HepG2 (cell line): ENCODE measurements around the gene DNAJC15. TPM values are rescaled to one million over a fixed set of nuclear protein-coding genes. Genes with fewer than 3 reads are reported as not detected.
"Not testable (repeated sequence)": the region's sequence is repeated elsewhere in the genome, so short reads cannot be mapped to it uniquely, and the experiment has no call there.

ENCODE experiments used
- ATAC-seq: fragments of 200-7000 bp; cut with Tn5 transposase; 3 replicates; pipeline ENCODE4 v1.9.1; 2020; ENCODE audit warnings: mild to moderate bottlenecking, moderate library complexity
- BruUV-seq: library from RNA; stranded (reverse); fragments of 400-500 nt; replicated peaks from 2 replicates; lab custom pipeline; 2021; lab: Mats Ljungman, UMichigan
- CTCF ChIA-PET: fragments of 300-600 bp; formaldehyde crosslinking; extraction: SDS; loops from one replicate; lab custom pipeline; 2021; ENCODE audit warnings: low total read pairs, inconsistent platforms, low intra/inter-chr PET ratio; lab: Yijun Ruan, JAX
- POLR2A ChIA-PET: fragments of 350-600 bp; sonication (Branson Sonifier 250); formaldehyde crosslinking; loops from one replicate; lab custom pipeline; 2020; ENCODE audit warnings: antibody characterized with exemption, inconsistent platforms; lab: Yijun Ruan, JAX
- DNase-seq: peaks from one replicate; pipeline ENCODE4 v3.0.0-alpha.2; 2015; ENCODE audit warnings: low spot score
- FAIRE-seq: peaks from 3 replicates; lab custom pipeline; 2011; peaks lifted over from hg19 to GRCh38; lab: Jason Lieb, UNC
- H2AFZ ChIP-seq: one replicate; pipeline ENCODE4 v1.6.1; 2011; ENCODE audit warnings: low read length, inconsistent platforms
- H3K27ac ChIP-seq: fragments of 300-600 bp; 3 replicates; pipeline ENCODE4 v1.8.0; 2011; ENCODE audit warnings: mixed run types, mild to moderate bottlenecking, mixed read lengths, low read length, inconsistent platforms; ENCODE audit not compliant: insufficient read depth; ENCODE audit errors: extremely low read length
- H3K27me3 ChIP-seq, 2 experiments: fragments of 200-600 bp in 1 of 2; 2 replicates in 1 of 2; 3 replicates in 1 of 2; pipeline versions ENCODE4 v1.6.0 to v1.8.0; 2011; ENCODE audit warnings: low read length in 2 of 2, mild to moderate bottlenecking in 2 of 2, moderate library complexity in 2 of 2, inconsistent platforms in 1 of 2; ENCODE audit not compliant: insufficient read depth in 2 of 2, control insufficient read depth in 1 of 2
- H3K36me3 ChIP-seq, 2 experiments: fragments of 200-600 bp in 1 of 2; replicated peaks in 1 of 2; 2 replicates in 1 of 2; 3 replicates in 1 of 2; pipeline versions ENCODE4 v1.5.1 to v1.8.0; 2011; ENCODE audit warnings: low read length in 2 of 2, inconsistent platforms in 1 of 2; ENCODE audit not compliant: insufficient read depth in 2 of 2, control insufficient read depth in 1 of 2
- H3K4me1 ChIP-seq: 2 replicates; pipeline ENCODE4 v1.5.1; 2012; ENCODE audit warnings: low read length, inconsistent platforms; ENCODE audit not compliant: insufficient read depth
- H3K4me2 ChIP-seq: 2 replicates; pipeline ENCODE4 v1.6.0; 2011; ENCODE audit warnings: low read depth, low read length, inconsistent platforms
- H3K4me3 ChIP-seq, 3 experiments: fragments of 200-600 bp in 1 of 3; sonication (generic), shearing (Covaris generic) in 1 of 3; replicated peaks in 1 of 3; 2 replicates each; pipeline ENCODE4 v1.5.1; 2011 to 2016; ENCODE audit warnings: low read length in 3 of 3, inconsistent platforms in 2 of 3, low read depth in 2 of 3, mild to moderate bottlenecking in 2 of 3, control low read depth in 1 of 3, mixed read lengths in 1 of 3; ENCODE audit not compliant: insufficient read depth in 1 of 3
- H3K79me2 ChIP-seq: one replicate; pipeline ENCODE4 v1.6.1; 2011; ENCODE audit warnings: low read length, inconsistent platforms; ENCODE audit not compliant: insufficient read depth
- H3K9ac ChIP-seq: 2 replicates; pipeline ENCODE4 v1.6.0; 2011; ENCODE audit warnings: mild to moderate bottlenecking, low read depth, low read length, inconsistent platforms; ENCODE audit not compliant: insufficient read depth
- H3K9me3 ChIP-seq: 2 replicates; pipeline ENCODE4 v1.5.1; 2012; ENCODE audit warnings: mild to moderate bottlenecking, low read length
- H4K20me1 ChIP-seq: 2 replicates; pipeline ENCODE4 v1.6.0; 2011; ENCODE audit warnings: inconsistent platforms, mild to moderate bottlenecking, low read length, moderate library complexity; ENCODE audit not compliant: insufficient read depth
- AHR ChIP-seq: IDR thresholded peaks from 2 replicates; pipeline ENCODE4 v1.6.1; 2018; ENCODE audit warnings: missing genetic modification reagents, missing compliant biosample characterization
- GABPA ChIP-seq, 2 experiments: IDR thresholded peaks; 2 replicates each; pipeline ENCODE4 v1.6.1; 2011 to 2016; ENCODE audit warnings: low read depth in 2 of 2, low read length in 1 of 2, missing biosample characterization in 1 of 2, missing genetic modification characterization in 1 of 2
- MIER2 ChIP-seq: IDR thresholded peaks from 2 replicates; pipeline ENCODE4 v1.6.1; 2016; ENCODE audit warnings: missing biosample characterization, missing genetic modification reagents
- ZNF652 ChIP-seq: IDR thresholded peaks from 2 replicates; pipeline ENCODE4 v1.6.1; 2016; ENCODE audit warnings: low read depth, borderline replicate concordance
- WGBS: methylation state at CpG from one replicate; pipeline ENCODE4 v1.1.6; 2017; ENCODE audit warnings: low lambda C conversion rate; 5-methylcytosine and 5-hydroxymethylcytosine counted together
- in situ Hi-C: cut with HindIII; loops from 2 replicates; pipeline ENCODE4 v1.10.0; 2017; ENCODE audit warnings: low pct_unique_long_range_greater_than_20kb; ENCODE audit not compliant: extremely low pct_ligation_motif_present
- intact Hi-C: fragments of 100-400 bp; cut with micrococcal nuclease; formaldehyde crosslinking; loops from one replicate; pipeline ENCODE4 v1.10.0; 2022; ENCODE audit not compliant: unreplicated experiment
- polyA plus RNA-seq, 8 experiments: library from polyadenylated mRNA; depleted of rRNA in 3 of 8; stranded (reverse) in 7 of 8; unstranded in 1 of 8; fragments of >200 nt; fragmentation: Illumina TruSeq in 4 of 8; extraction: Trizol in 4 of 8; gene quantifications; 2 replicates each; pipeline versions ENCODE4 v1.2.1 to v1.2.3, GENCODE V29; 2011 to 2016; ENCODE audit warnings: low read depth in 4 of 8, missing spikeins in 1 of 8, mixed read lengths in 1 of 8; ENCODE audit not compliant: insufficient read depth in 1 of 8
- total RNA-seq, 5 experiments: library from RNA; depleted of rRNA; stranded (reverse); fragments of >200 nt; fragmentation: Illumina TruSeq; extraction: Trizol; gene quantifications; 2 replicates each; pipeline ENCODE4 v1.2.3, GENCODE V29; 2016; ENCODE audit warnings: low read depth in 1 of 5
- TF ChIP-seq, protein P1 (sequence below): sonication (generic); formaldehyde crosslinking; IDR thresholded peaks from 2 replicates; pipeline ENCODE4 v1.8.1; 2022; ENCODE audit warnings: mild to moderate bottlenecking, missing genetic modification reagents
- TF ChIP-seq, protein P2 (sequence below): sonication (generic); formaldehyde crosslinking; IDR thresholded peaks from 2 replicates; pipeline ENCODE4 v1.5.0; 2020; ENCODE audit warnings: mild to moderate bottlenecking, low read depth, missing genetic modification reagents, borderline replicate concordance

Gene DNAJC15
- total and polyA plus RNA-seq, 2 of the 13 experiments (the other 11 are each of a cell fraction or from before 2014, with no cell fraction given), result 23.0 to 31.9 TPM

DNA sequence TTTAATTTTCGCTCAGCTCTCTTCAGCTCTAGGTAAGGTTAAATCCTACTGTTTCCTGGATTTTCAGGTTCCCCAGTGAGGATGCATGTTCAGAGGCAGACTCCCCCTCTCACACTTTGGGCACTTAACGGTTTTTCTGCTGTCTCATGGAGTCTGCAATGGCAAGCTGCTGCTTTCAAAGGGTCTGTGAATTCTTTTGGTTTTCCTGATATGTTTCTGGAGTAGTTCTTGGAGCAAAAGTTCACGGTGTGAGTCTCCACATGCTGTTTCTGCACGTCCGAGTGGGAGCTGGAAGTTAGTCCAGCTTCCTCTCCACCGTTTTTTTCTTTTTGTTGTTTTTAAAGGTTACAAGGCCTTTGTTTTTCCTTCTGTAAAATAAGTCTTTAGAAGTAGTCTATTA, 35.4 kb downstream of the DNAJC15 start:
- ATAC-seq, result no peak
- H3K4me2 ChIP-seq, result peak overlapping the region; percentile 67; the same call in 1 of the 2 replicates
- 99% methylated on average over 6 of the region's 6 CpGs for WGBS
- ChIA-PET CTCF (no interaction called here), POLR2A (interaction anchor here (0.9 to 2.6 kb wide), 3 partner anchors 12 to 36 kb away, joined by 4 to 7 read pairs (median 4); partner anchors contain the start of gene DNAJC15)
- no peak for FAIRE-seq
- intact Hi-C loops (loop anchor here (5.0 kb wide), 1 partner anchor 52 kb away; no protein-coding TSS in a partner anchor), in situ Hi-C loops (no loop called here)
- peaks cover 60% of the 10 kb centered on the region for H3K4me1 ChIP-seq
- H4K20me1 ChIP-seq, result no peaks in the 10 kb centered on the region
- no peak for DNase-seq
- BruUV-seq, result no TSS peak
- peak overlapping the region; percentile 71 for H3K27ac ChIP-seq
- peaks cover 56% of the 10 kb centered on the region for H3K79me2 ChIP-seq
- no peak for TF ChIP-seq MIER2 (CRISPR knock-in tag)
- TF ChIP-seq ZNF652, result no peak
- TF ChIP-seq AHR (CRISPR knock-in tag), result no peak
- TF ChIP-seq, protein P1, sequence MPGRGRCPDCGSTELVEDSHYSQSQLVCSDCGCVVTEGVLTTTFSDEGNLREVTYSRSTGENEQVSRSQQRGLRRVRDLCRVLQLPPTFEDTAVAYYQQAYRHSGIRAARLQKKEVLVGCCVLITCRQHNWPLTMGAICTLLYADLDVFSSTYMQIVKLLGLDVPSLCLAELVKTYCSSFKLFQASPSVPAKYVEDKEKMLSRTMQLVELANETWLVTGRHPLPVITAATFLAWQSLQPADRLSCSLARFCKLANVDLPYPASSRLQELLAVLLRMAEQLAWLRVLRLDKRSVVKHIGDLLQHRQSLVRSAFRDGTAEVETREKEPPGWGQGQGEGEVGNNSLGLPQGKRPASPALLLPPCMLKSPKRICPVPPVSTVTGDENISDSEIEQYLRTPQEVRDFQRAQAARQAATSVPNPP, result no peak
- no peak for TF ChIP-seq GABPA (IDR thresholded peaks at IDR 0.05; ENCODE audit: low read depth, low read length)
- TF ChIP-seq GABPA (CRISPR knock-in tag; IDR thresholded peaks at IDR 0.05; ENCODE audit: low read depth), result 0 out of 2 replicates have a peak, but pooled peaks have one; percentile 4
- TF ChIP-seq, protein P2, sequence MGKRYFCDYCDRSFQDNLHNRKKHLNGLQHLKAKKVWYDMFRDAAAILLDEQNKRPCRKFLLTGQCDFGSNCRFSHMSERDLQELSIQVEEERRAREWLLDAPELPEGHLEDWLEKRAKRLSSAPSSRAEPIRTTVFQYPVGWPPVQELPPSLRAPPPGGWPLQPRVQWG (CRISPR knock-in tag), result no peak
- no peaks in the 10 kb centered on the region for H3K27me3 ChIP-seq
- no peaks in the 10 kb centered on the region for H3K9me3 ChIP-seq
- H3K36me3 ChIP-seq, result no peaks in the 10 kb centered on the region
- H3K9ac ChIP-seq, result peak overlapping the region; percentile 59
- no peak overlapping the region for H2AFZ ChIP-seq
- H3K4me3 ChIP-seq, result no peak overlapping the region

- H3K27ac ChIP-seq, BruUV-seq, CTCF ChIA-PET, H2AFZ ChIP-seq, H3K27me3 ChIP-seq, FAIRE-seq, H3K36me3 ChIP-seq, H3K4me2 ChIP-seq, DNase-seq, POLR2A ChIA-PET, H4K20me1 ChIP-seq, ATAC-seq, H3K4me3 ChIP-seq, in situ Hi-C loops, H3K9me3 ChIP-seq, H3K9ac ChIP-seq: not testable (repeated sequence)
- over 99% methylated on average over 7 of the region's 7 CpGs for WGBS
- intact Hi-C loops, result loop anchor here (5.0 kb wide), 1 partner anchor 52 kb away; no protein-coding TSS in a partner anchor
- Histone ChIP-seq H3K79me2 (peaks cover 55% of the 10 kb centered on the region), H3K4me1 (peaks cover 51% of the 10 kb centered on the region)
Observed at GRCh38 chr13:43059779-43060178, 36.4 kb downstream of the DNAJC15 start.

DNA sequence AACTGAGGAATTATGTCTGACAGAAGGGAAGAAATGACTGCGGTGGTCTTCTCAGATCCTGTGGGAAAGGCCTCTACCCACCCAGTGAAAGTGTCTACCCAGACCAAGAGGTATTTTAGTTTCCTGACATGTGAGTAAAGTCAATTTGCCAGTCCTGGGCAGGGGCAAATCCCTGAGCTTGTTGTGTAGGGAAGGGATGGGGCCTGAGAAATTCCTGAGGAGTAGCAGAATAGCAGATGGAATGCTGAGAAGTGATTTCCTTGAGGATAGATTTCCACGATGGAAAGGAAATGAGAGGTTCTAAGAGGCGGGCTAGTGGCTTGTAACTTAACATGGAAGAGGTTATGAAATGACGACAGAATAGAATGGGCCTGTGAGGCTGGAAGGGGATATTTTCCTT, 37.4 kb downstream of the DNAJC15 start:
- CTCF ChIA-PET, in situ Hi-C loops, H3K27ac ChIP-seq: not testable (repeated sequence)

More for the DNA sequence above, 37.4 kb downstream of the DNAJC15 start:
- DNase-seq, H3K9ac ChIP-seq, H3K27me3 ChIP-seq, FAIRE-seq, H4K20me1 ChIP-seq, ATAC-seq, H3K4me3 ChIP-seq, H3K9me3 ChIP-seq, H2AFZ ChIP-seq, H3K36me3 ChIP-seq, H3K4me2 ChIP-seq, POLR2A ChIA-PET, intact Hi-C loops, BruUV-seq: not testable (repeated sequence)
- Histone ChIP-seq H3K4me1 (peaks cover 41% of the 10 kb centered on the region), H3K79me2 (peaks cover 51% of the 10 kb centered on the region)
- 97% methylated on average over 4 of the region's 4 CpGs for WGBS
